PC-3 (cell line): ENCODE data around the gene PHF21B. TPM values are rescaled to one million over a fixed set of nuclear protein-coding genes. Genes with fewer than 3 reads are reported as not detected.

Experiments
- ATAC-seq: fragments of 200-7000 bp; cut with Tn5 transposase; 2 replicates; pipeline ENCODE4 v1.9.1; 2020; ENCODE audit warnings: mild to moderate bottlenecking, moderate library complexity
- BruUV-seq: library from RNA; stranded (reverse); fragments of 400-500 nt; replicated peaks from 2 replicates; lab custom pipeline; 2021; lab: Mats Ljungman, UMichigan
- CTCF ChIA-PET: fragments of 300-600 bp; sonication (Branson Sonifier 250); formaldehyde crosslinking; loops from one replicate; lab custom pipeline; 2022; ENCODE audit warnings: antibody characterized with exemption; lab: Charles Lee
- POLR2A ChIA-PET: fragments of 300-600 bp; sonication (Branson Sonifier 250); formaldehyde crosslinking; loops from one replicate; lab custom pipeline; 2022; ENCODE audit warnings: antibody characterized with exemption; ENCODE audit not compliant: unreplicated experiment; lab: Charles Lee
- DNase-seq: peaks from one replicate; pipeline ENCODE4 v3.0.0-alpha.2; 2015
- H2AFZ ChIP-seq: fragments of 300-600 bp; sonication (generic); 2 replicates; pipeline ENCODE4 v1.6.0; 2016; ENCODE audit warnings: antibody characterized with exemption, low read length
- H3F3A ChIP-seq: fragments of 300-600 bp; sonication (generic); one replicate; pipeline ENCODE4 v1.6.0; 2017; ENCODE audit warnings: antibody characterized with exemption, low read length, control low read depth, mild to moderate bottlenecking; ENCODE audit not compliant: unreplicated experiment
- H3K27ac ChIP-seq: fragments of 300-600 bp; sonication (generic); 2 replicates; pipeline ENCODE4 v1.5.1; 2016; ENCODE audit warnings: mild to moderate bottlenecking, low read length
- H3K27me3 ChIP-seq: fragments of 300-600 bp; sonication (generic); 2 replicates; pipeline ENCODE4 v1.6.1; 2016; ENCODE audit warnings: low read length, mixed read lengths
- H3K36me3 ChIP-seq: fragments of 300-600 bp; sonication (generic); 2 replicates; pipeline ENCODE4 v1.6.1; 2016; ENCODE audit warnings: low read depth, mixed run types, low read length, mixed read lengths
- H3K4me1 ChIP-seq: fragments of 300-600 bp; sonication (generic); 2 replicates; pipeline ENCODE4 v1.5.1; 2016; ENCODE audit warnings: low read length; ENCODE audit not compliant: insufficient read depth
- H3K4me2 ChIP-seq: fragments of 300-600 bp; sonication (generic); 2 replicates; pipeline ENCODE4 v1.6.0; 2016; ENCODE audit warnings: low read length
- H3K4me3 ChIP-seq: fragments of 300-600 bp; sonication (generic); 2 replicates; pipeline ENCODE4 v1.5.1; 2016; ENCODE audit warnings: mild to moderate bottlenecking, low read length, mixed read lengths
- H3K79me2 ChIP-seq: fragments of 300-600 bp; sonication (generic); 2 replicates; pipeline ENCODE4 v1.6.1; 2017; ENCODE audit warnings: low read length, mixed read lengths
- H3K9ac ChIP-seq: fragments of 300-600 bp; sonication (generic); 2 replicates; pipeline ENCODE4 v1.6.0; 2016; ENCODE audit warnings: mild to moderate bottlenecking, low read length
- H3K9me2 ChIP-seq: fragments of 300-600 bp; sonication (generic); replicated peaks from 2 replicates; pipeline ENCODE4 v1.6.1; 2016; ENCODE audit warnings: mixed run types, low read length, mixed read lengths
- H3K9me3 ChIP-seq: fragments of 300-600 bp; sonication (generic); 2 replicates; pipeline ENCODE4 v1.6.1; 2016; ENCODE audit warnings: low read length, mixed read lengths
- H4K20me1 ChIP-seq: fragments of 300-600 bp; sonication (generic); 2 replicates; pipeline ENCODE4 v1.6.1; 2016; ENCODE audit warnings: low read length, mixed read lengths
- EZH2 ChIP-seq: fragments of 300-600 bp; sonication (generic); IDR thresholded peaks from one replicate; pipeline ENCODE4 v1.6.1; 2017; ENCODE audit warnings: antibody characterized with exemption, mild to moderate bottlenecking, low read length; ENCODE audit not compliant: unreplicated experiment
- EZH2phosphoT487 ChIP-seq: fragments of 300-600 bp; sonication (generic); IDR thresholded peaks from 2 replicates; pipeline ENCODE4 v1.6.1; 2018; ENCODE audit warnings: mild to moderate bottlenecking, antibody characterized with exemption, low read length, borderline replicate concordance
- intact Hi-C: fragments of 100-400 bp; cut with micrococcal nuclease; formaldehyde crosslinking; loops from 2 replicates; pipeline ENCODE4 v1.9.0; 2023
- total RNA-seq: library from RNA; depleted of rRNA; stranded (reverse); fragments of >200 nt; gene quantifications from 2 replicates; pipeline ENCODE4 v1.2.3, GENCODE V29; 2014
- TF ChIP-seq, protein P1 (sequence below): fragments of 300-600 bp; sonication (generic); conservative IDR thresholded peaks from 2 replicates; pipeline ENCODE4 v1.5.1; 2017; ENCODE audit warnings: antibody characterized with exemption, low read depth, mild to moderate bottlenecking, low read length

PHF21B gene
- total RNA-seq, 1 experiment from 2014 or later: not detected

DNA sequence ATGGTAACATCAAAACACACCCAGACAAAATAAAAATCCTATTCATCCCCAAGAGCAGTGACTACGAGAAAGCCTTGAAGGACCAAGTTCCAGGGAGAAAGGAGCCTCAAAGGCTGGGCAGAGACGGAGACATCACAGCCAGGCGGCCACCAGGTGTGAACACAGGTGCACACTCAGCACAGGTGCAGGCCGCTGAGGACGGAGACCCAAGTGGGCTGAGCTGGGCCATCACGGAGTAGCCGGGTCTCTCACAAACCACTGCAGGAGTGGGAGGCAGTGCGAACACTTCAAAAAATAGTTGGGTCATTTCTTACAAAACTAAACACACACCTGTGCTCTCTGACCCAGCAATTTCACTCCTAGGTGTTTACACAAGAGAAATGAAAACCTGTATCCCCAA, 72.6 kb downstream of the PHF21B start:
- intact Hi-C loops: no loop called here
- BruUV-seq: no TSS peak
- no peaks in the 10 kb centered on the region for H3K9me2 ChIP-seq
- no peak overlapping the region for H3K27ac ChIP-seq
- H3K79me2 ChIP-seq: no peaks in the 10 kb centered on the region
- no peak overlapping the region for H2AFZ ChIP-seq
- H3K9me3 ChIP-seq: no peaks in the 10 kb centered on the region
- H3K4me2 ChIP-seq: no peak overlapping the region
- peaks cover 10% of the 10 kb centered on the region; the same call in 1 of the 2 replicates for H3K27me3 ChIP-seq
- H3K36me3 ChIP-seq: no peaks in the 10 kb centered on the region
- ATAC-seq (no peak), DNase-seq (no peak)
- H3K4me1 ChIP-seq: no peaks in the 10 kb centered on the region
- no peak overlapping the region for H3K4me3 ChIP-seq
- CTCF ChIA-PET: no interaction called here
- H3F3A ChIP-seq: no peaks in the 10 kb centered on the region
- POLR2A ChIA-PET: no interaction called here
- TF ChIP-seq EZH2phosphoT487: no peak
- no peak for TF ChIP-seq EZH2
- TF ChIP-seq, protein P1, sequence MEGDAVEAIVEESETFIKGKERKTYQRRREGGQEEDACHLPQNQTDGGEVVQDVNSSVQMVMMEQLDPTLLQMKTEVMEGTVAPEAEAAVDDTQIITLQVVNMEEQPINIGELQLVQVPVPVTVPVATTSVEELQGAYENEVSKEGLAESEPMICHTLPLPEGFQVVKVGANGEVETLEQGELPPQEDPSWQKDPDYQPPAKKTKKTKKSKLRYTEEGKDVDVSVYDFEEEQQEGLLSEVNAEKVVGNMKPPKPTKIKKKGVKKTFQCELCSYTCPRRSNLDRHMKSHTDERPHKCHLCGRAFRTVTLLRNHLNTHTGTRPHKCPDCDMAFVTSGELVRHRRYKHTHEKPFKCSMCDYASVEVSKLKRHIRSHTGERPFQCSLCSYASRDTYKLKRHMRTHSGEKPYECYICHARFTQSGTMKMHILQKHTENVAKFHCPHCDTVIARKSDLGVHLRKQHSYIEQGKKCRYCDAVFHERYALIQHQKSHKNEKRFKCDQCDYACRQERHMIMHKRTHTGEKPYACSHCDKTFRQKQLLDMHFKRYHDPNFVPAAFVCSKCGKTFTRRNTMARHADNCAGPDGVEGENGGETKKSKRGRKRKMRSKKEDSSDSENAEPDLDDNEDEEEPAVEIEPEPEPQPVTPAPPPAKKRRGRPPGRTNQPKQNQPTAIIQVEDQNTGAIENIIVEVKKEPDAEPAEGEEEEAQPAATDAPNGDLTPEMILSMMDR: no peak
- no peak overlapping the region for H3K9ac ChIP-seq
- no peaks in the 10 kb centered on the region for H4K20me1 ChIP-seq

DNA sequence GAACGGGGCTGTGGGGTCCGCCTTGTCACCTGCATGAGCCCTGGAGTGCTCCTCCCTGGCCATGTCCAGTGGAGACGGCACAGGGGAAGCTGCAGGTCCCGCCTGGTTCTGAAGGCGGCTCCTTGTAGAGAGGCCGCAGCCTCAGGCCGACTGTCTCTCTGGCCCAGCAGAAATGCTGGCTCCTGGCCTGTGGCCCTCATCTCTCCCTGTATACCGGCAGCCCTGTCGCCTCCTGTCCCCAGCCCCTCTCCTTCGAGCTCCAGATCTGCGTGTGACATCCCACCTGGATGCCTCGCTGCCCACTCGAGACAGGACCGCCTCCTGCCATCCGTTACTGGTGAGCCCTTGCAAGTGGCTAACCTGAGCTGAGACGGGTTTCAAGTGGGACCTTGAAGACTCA, 73.6 kb downstream of the PHF21B start:
- H3K9ac ChIP-seq: no peak overlapping the region
- intact Hi-C loops: no loop called here

DNA sequence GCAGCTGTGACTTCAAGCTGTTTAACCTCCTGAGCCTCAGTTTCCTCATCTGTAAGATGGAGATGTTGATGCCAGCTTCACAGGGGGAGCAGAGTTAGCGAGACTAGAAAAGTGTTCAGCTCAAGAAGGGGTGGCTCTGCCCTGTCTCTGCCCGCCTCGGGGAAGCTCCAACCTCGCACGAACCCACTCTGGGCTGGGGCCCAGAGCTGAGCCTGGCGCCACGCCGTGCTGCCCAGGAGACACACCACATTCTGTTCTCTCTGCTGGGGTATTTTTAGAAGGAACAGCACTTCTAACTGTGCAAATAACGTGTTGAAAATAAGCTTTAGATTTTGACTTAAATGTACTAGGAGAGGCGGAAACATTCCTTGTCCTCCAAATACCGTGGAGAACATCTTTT, 74.1 kb downstream of the PHF21B start:
- Histone ChIP-seq H4K20me1 (no peaks in the 10 kb centered on the region), H3K4me2 (no peak overlapping the region), H3K36me3 (no peaks in the 10 kb centered on the region), H3K27me3 (0 out of 2 replicates have a peak, but pooled peaks cover 3% of the 10 kb centered on the region), H3K9ac (no peak overlapping the region), H2AFZ (no peak overlapping the region), H3K9me3 (no peaks in the 10 kb centered on the region), H3K27ac (no peak overlapping the region), H3K79me2 (no peaks in the 10 kb centered on the region), H3K4me3 (no peak overlapping the region), H3K4me1 (no peaks in the 10 kb centered on the region), H3K9me2 (no peaks in the 10 kb centered on the region), H3F3A (no peaks in the 10 kb centered on the region)
- BruUV-seq: no TSS peak
- ChIA-PET CTCF (no interaction called here), POLR2A (no interaction called here)
- no peak for ATAC-seq
- DNase-seq: no peak
- intact Hi-C loops: no loop called here
- TF ChIP-seq, protein P1: no peak
- TF ChIP-seq EZH2phosphoT487: no peak
- no peak for TF ChIP-seq EZH2

More for the DNA sequence above, 73.6 kb downstream of the PHF21B start:
- H3K4me2 ChIP-seq: no peak overlapping the region
- POLR2A ChIA-PET: no interaction called here
- H3F3A ChIP-seq: no peaks in the 10 kb centered on the region
- H3K79me2 ChIP-seq: no peaks in the 10 kb centered on the region
- H4K20me1 ChIP-seq: no peaks in the 10 kb centered on the region
- DNase-seq (no peak), ATAC-seq (no peak)
- TF ChIP-seq EZH2: no peak
- no peak for TF ChIP-seq EZH2phosphoT487
- TF ChIP-seq, protein P1: no peak
- no peak overlapping the region for H3K4me3 ChIP-seq
- CTCF ChIA-PET: no interaction called here
- no peaks in the 10 kb centered on the region for H3K4me1 ChIP-seq
- BruUV-seq: no TSS peak
- no peak overlapping the region for H2AFZ ChIP-seq
- 0 out of 2 replicates have a peak, but pooled peaks cover 5% of the 10 kb centered on the region for H3K27me3 ChIP-seq
- no peaks in the 10 kb centered on the region for H3K9me3 ChIP-seq
- no peaks in the 10 kb centered on the region for H3K36me3 ChIP-seq
- H3K9me2 ChIP-seq: no peaks in the 10 kb centered on the region
- H3K27ac ChIP-seq: no peak overlapping the region
